Measurements from ENCODE around the gene PTPRM.

The PTPRM gene

GRCh38 chr18:7870266-7870665 is 303.1 kb downstream of the PTPRM start:
- no peak for DNase-seq

DNA sequence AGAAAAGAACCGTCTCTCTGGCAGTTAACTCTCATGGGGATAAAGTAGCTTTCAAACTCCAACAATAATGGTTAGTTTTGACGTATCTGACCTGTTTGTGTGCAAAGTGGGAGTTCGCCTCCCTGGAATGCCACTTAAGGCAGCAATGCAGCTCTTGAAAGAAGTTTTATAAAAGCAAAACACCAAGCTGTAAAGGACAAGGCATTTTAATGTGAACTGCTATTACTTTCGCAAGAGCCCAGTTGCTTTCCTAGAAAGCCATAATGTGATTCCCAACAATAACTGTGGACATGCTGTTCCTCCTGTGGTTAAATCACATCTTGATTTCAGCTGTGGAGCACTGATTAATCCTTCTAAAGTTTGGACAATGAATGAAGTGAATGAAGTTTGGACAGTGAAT is 303.7 kb downstream of the PTPRM start:
- no peak for DNase-seq

DNA sequence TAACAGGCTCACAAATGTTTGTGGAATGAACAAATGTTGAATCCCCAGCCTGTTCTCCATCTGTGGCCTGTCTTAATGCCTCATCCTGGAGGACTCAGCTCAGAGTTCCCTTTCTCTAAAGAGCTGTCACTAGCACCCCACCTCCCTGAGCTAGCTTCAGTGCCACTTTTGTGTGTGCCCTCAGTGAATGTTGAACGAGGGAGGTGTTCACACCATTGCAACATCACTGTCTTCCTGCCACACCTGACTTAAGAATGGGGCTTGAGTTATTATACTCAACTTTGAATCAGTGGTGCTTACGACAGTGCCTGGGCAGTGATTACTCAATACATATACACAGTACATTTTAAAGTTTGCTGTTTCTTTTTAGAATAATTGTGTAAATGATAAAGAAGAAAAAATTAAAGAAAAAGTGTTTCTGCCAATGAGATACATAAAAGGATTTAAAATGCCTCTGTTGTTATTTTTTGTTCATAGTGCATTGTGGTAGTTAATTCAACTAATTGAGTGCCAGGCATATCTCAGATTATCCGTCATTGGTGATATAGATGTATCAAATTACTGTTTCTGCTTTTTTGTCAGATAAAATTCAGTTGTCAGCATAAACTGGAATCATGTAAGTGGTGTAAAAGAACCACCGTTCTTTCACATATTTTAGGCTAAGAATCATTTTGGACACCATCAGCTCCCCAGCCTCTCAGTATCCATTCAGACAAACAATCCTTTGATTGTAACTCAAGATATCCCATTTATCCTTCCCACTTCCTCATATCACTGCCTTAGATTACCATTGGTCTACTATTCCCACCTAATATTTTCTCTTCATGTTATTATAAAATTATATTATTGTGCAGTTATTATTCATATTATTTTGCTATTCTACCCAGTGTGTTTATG is 304.7 kb downstream of the PTPRM start:
- DNase-seq: no peak

DNA sequence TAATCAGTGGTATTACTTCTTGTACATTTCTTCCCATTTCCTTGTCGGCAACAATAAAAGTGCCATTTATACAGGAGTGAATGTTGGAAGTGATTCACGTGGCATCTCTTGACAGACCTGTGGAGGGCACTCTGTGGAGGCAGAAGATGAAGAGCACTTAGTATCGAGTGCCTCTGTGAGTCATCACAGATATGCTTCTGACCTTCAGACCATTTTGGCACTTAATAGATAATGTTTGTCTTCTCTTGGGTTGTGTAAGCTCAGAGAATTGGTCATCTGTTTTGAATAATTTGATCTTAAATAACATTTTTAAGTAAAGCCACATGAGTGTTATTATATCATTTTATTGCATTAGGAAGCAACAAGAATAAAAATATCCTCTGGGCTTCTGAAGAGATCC is 305.5 kb downstream of the PTPRM start:
- no peak for DNase-seq

DNA sequence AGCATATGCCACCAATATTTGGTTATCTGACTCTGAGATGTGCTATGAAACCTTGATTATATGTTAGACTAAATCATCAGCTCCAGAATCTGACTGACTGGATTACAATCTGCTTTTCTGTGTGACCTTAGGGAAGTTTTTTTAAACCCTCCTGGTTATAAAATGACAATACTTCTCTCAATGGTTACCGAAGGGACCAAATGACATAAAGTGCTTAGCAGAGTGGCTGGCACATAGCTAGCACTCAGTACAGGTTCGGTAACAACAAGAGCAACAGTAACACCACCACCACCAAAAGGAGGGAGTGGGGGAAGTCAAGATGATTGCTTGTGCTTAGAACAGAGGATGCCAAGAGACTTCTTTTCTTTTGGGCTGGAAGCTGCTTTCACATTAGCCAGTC is 306.2 kb downstream of the PTPRM start:
- DNase-seq: no peak

- DNase-seq: no peak
Observed at GRCh38 chr18:7876354-7877104, 309.4 kb downstream of the PTPRM start.

- no peak for DNase-seq
Observed at GRCh38 chr18:7877609-7878008, 310.5 kb downstream of the PTPRM start.

DNA sequence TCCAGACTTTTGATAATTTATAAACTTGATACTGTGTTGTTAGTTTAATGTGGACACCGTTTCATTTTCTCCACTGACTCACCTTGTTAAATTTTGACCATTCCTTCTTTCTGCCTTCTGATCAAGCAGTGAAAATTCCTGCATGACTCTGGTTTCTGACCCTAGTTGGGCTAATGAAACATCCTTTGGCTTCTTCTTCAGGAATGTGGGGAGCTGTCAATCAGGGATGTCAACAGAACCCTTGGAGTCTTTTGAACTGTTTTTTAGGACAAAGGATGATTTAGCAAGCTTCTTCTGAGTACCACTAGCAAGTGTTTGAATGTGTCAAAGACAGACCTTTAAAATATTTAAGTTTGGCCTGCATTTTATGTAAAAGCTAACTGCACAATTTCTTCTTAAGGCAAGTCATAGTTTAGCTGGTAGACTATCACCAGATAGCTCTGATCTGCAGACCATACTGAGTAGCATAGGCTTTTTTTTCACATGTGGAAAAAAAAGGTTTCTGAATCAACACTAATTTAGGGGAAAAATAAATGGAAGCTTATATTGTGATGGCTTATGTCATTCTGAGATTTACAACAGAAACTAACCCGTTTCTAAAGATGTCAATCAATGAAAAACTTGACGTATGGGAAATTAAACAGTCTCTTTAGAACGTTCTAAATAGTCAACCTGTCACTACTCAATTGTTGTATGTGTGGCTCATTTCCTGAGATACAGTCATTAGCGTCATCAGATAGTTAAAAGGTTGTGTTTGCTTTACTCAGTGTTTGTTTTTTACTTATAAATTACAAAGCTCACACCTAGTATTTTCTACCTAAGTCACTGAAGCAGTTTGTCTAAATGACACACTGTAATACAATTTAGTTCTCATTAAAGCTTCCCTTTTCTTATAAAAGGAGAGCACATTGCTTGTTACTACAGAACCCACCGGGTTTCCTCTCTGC is 311.4 kb downstream of the PTPRM start:
- DNase-seq: no peak

- DNase-seq: no peak
Observed at GRCh38 chr18:7879717-7880116, 312.6 kb downstream of the PTPRM start.

DNA sequence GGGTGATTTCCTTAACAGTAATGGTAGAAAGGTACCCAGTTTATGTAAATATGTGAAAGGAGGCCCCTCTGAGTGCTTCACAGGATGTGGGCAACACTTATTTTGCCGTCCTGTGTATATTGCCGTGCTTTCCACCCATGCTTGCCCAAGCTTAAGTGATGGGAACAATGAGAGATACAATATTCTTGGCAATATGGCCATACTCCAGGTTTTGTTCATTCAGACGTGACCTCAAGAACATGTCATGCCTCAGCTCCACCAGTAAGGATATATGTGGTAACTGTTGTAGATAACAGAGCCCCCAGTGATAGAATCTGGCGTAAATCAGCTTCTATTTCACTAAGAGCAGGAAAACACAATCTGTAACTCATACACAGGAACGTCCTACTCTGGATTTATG is 318.7 kb downstream of the PTPRM start:
- DNase-seq: no peak

- DNase-seq: no peak
Observed at GRCh38 chr18:7886436-7886835, 319.3 kb downstream of the PTPRM start.

- DNase-seq: no peak
Observed at GRCh38 chr18:7889515-7889914, 322.4 kb downstream of the PTPRM start.

DNA sequence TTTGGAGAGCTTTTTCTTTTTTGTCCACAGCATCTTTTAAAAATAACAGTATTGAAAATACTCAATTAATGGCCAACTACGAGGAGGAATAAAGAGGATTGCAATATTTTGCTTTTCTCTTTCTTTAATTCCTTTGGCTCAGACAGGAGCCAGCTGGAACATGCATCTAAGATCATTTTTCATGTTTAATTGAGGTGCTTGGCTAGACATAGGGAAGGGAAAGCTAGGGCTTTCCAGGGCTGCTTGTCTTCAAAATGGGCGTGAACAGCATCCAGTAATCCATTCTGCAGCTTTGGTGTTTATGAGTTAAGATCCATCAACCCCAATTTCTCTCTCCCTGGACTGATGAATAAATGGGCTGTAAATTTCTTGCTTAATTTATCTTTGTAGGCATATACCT is 323.0 kb downstream of the PTPRM start:
- no peak for DNase-seq

- DNase-seq: no peak
Observed at GRCh38 chr18:7892556-7892955, 325.4 kb downstream of the PTPRM start.

DNA sequence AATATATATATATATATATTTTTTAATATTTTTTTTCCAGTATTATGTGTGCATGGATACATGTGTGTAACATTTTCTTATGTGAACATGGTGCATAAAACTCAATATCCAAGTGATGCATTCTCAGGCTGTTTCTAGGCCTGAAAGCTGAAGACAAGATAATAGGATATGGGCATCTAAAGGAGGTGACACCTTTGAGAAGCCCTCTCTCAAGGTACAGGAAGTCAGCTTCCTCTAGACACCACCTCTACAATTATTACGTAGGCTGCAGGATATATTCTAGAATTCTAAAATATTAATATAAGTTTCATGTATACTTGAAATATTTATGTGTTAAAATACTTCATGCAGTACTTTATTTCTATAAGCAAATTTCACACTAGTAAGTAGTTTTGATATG is 327.5 kb downstream of the PTPRM start:
- DNase-seq: no peak

DNA sequence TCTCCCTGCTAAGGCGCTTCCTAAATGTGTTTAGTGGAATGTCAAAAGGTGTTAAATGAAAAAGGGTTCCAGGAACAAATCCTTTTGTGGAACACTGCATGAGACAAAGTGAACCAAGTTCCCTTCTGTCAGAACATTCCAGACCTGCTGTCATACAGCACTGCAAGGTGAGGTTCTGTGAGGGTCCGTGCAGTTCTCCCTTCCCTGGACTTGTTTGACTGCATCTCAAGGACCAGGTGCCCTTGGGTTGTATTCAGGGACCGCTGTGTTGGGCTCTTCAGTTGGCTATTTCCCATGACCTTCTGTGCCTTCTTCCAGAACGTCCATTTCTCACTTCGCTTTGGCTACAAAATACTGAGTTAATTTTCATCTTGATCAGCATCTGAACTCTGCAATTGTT is 328.2 kb downstream of the PTPRM start:
- no peak for DNase-seq

GRCh38 chr18:7896161-7896560 is 329.0 kb downstream of the PTPRM start:
- DNase-seq: no peak

- no peak for DNase-seq
Observed at GRCh38 chr18:7896805-7897518, 329.8 kb downstream of the PTPRM start.

GRCh38 chr18:7898181-7898580 is 331.1 kb downstream of the PTPRM start:
- no peak for DNase-seq

GRCh38 chr18:7899078-7899477 is 332.0 kb downstream of the PTPRM start:
- DNase-seq: no peak

DNA sequence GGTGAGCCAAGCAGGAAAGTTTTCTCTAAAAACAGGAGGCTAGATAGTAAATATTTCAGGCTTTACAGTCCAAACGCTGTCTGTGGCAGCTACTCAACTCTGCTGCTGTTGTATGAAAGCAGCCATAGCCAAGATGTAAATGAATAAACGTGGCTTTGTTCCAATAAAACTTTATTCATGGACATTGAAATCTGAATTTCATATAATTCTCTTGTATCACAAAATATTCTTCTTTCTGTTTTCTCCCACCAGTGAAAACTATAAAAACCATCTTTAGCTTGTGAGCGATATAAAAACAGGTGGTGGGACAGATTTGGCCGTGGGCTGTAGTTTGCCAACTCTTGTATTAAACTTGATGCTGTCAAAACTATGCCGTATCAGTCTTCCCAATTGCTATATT is 333.0 kb downstream of the PTPRM start:
- DNase-seq: no peak

DNA sequence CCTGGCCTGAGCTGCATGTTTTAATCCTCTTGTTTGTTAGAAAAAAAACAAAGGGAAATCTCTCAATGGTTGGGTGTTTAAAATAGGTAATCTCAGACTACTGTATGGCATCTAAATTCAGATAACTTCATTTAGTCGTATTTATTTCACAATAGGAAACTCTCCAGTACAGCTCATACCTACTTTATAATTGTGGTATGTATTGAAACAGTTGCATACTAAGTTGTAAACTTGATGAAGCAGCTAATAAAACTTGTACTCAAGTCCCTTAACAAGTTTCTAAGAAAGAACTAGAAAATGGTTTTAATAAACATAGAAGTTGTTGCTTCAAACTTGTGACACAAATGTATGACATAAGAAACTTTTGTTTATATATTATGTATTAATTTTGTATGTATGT is 334.5 kb downstream of the PTPRM start:
- no peak for DNase-seq
